LNCaP clone FGC (cell line): ENCODE measurements around the gene PDE11A.
"Not testable (repeated sequence)": the region's sequence is repeated elsewhere in the genome, so short reads cannot be mapped to it uniquely, and the experiment has no call there.

Source experiments
- DNase-seq: peaks from one replicate; pipeline ENCODE4 v3.0.0-alpha.2; 2011; ENCODE audit warnings: low read depth
- H3K4me3 ChIP-seq: 2 replicates; pipeline ENCODE4 v1.5.1; 2011; ENCODE audit warnings: mild to moderate bottlenecking, low read depth, low read length, control low read depth
- CTCF ChIP-seq: IDR thresholded peaks from 2 replicates; pipeline ENCODE4 v1.5.1; 2012; ENCODE audit warnings: mild to moderate bottlenecking; ENCODE audit not compliant: control insufficient read depth, insufficient read depth; ENCODE audit errors: extremely low read depth

The PDE11A gene

GRCh38 chr2:178066324-178066723, 6.3 kb downstream of the PDE11A start:
- no peak for TF ChIP-seq CTCF
- H3K4me3 ChIP-seq: no peak overlapping the region
- no peak for DNase-seq

- no peak overlapping the region for H3K4me3 ChIP-seq
- TF ChIP-seq CTCF: no peak
- DNase-seq: no peak
These were observed 12.9 kb downstream of the PDE11A start for GRCh38 chr2:178059681-178060080.

GRCh38 chr2:178059111-178059510, 13.5 kb downstream of the PDE11A start:
- DNase-seq: no peak
- no peak overlapping the region for H3K4me3 ChIP-seq
- TF ChIP-seq CTCF: no peak

- no peak overlapping the region for H3K4me3 ChIP-seq
- no peak for TF ChIP-seq CTCF
- no peak for DNase-seq
These were observed 15.3 kb downstream of the PDE11A start for GRCh38 chr2:178057179-178057680.

DNA sequence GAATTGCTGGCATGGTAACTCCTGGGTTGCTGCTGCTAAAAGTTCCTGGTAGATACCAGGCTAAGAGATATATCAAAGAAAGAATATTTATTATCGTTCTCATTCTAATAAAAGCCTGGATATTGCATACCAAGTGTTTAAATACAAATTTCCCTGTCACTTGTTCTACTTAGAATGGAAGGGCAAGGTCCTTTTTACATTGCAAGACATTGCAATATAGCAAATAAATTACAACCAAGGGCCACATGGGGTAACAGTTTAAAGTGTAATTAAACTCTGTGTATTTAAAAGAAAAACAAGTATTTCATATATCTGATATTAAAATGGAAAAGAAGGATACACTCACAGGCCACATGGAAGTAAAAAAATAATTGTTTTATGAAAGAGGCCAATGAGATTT, 16.2 kb downstream of the PDE11A start:
- no peak overlapping the region for H3K4me3 ChIP-seq

GRCh38 chr2:178051257-178051656, 21.3 kb downstream of the PDE11A start:
- not testable (repeated sequence) for DNase-seq, H3K4me3 ChIP-seq

More for the DNA sequence above, 16.2 kb downstream of the PDE11A start:
- DNase-seq: no peak
- TF ChIP-seq CTCF: no peak

- no peak for TF ChIP-seq CTCF
- DNase-seq: no peak
- H3K4me3 ChIP-seq: no peak overlapping the region
These were observed 25.2 kb downstream of the PDE11A start for GRCh38 chr2:178047391-178047790.
